Trophoblast cell (in vitro differentiated cells and primary cell): ENCODE results near the gene PDZD4.

Source experiments
- DNase-seq, 2 donors: peaks; one replicate each; pipeline ENCODE4 v3.0.0-alpha.2; 2016
- H2AFZ ChIP-seq: 2 replicates; pipeline ENCODE4 v1.6.1; 2013; ENCODE audit warnings: low read length, moderate library complexity, mild to moderate bottlenecking; ENCODE audit not compliant: insufficient read depth, poor library complexity
- H2AK5ac ChIP-seq: 2 replicates; pipeline ENCODE4 v1.6.1; 2013; ENCODE audit warnings: mild to moderate bottlenecking, low read length
- H2BK120ac ChIP-seq: 2 replicates; pipeline ENCODE4 v1.6.1; 2013; ENCODE audit warnings: low read length, mild to moderate bottlenecking, moderate library complexity; ENCODE audit not compliant: insufficient read depth, poor library complexity
- H2BK12ac ChIP-seq: 2 replicates; pipeline ENCODE4 v1.6.1; 2013; ENCODE audit warnings: mild to moderate bottlenecking, low read length, moderate library complexity
- H2BK5ac ChIP-seq: 2 replicates; pipeline ENCODE4 v1.6.1; 2013; ENCODE audit warnings: low read length, low read depth, moderate library complexity, mild to moderate bottlenecking; ENCODE audit not compliant: poor library complexity
- H3K14ac ChIP-seq: 2 replicates; pipeline ENCODE4 v1.6.1; 2013; ENCODE audit warnings: mild to moderate bottlenecking, low read length
- H3K18ac ChIP-seq: 2 replicates; pipeline ENCODE4 v1.6.1; 2013; ENCODE audit warnings: mild to moderate bottlenecking, low read length
- H3K23ac ChIP-seq: 2 replicates; pipeline ENCODE4 v1.6.1; 2013; ENCODE audit warnings: low read length
- H3K27ac ChIP-seq: 2 replicates; pipeline ENCODE4 v1.5.1; 2013; ENCODE audit warnings: low read depth, mild to moderate bottlenecking, inconsistent platforms, low read length, moderate library complexity
- H3K27me3 ChIP-seq: 2 replicates; pipeline ENCODE4 v1.6.1; 2013; ENCODE audit warnings: inconsistent platforms, mild to moderate bottlenecking, low read length, moderate library complexity; ENCODE audit not compliant: insufficient read depth
- H3K36me3 ChIP-seq, 2 experiments: 1 replicate in 1 of 2; 2 replicates in 1 of 2; pipeline ENCODE4 v1.6.1; 2013; ENCODE audit warnings: low read length in 2 of 2, mild to moderate bottlenecking in 2 of 2, moderate library complexity in 1 of 2; ENCODE audit not compliant: insufficient read depth in 2 of 2, control insufficient read depth in 1 of 2
- H3K4ac ChIP-seq: 2 replicates; pipeline ENCODE4 v1.6.1; 2013; ENCODE audit warnings: low read depth, mild to moderate bottlenecking, low read length, moderate library complexity
- H3K4me1 ChIP-seq, 2 experiments: 1 replicate in 1 of 2; 2 replicates in 1 of 2; pipeline ENCODE4 v1.6.1; 2013; ENCODE audit warnings: low read length in 2 of 2, mild to moderate bottlenecking in 2 of 2, moderate library complexity in 1 of 2; ENCODE audit not compliant: insufficient read depth in 2 of 2, control insufficient read depth in 1 of 2
- H3K4me2 ChIP-seq: 2 replicates; pipeline ENCODE4 v1.6.1; 2013; ENCODE audit warnings: inconsistent platforms, mild to moderate bottlenecking, low read length, moderate library complexity
- H3K4me3 ChIP-seq: 2 replicates; pipeline ENCODE4 v1.5.1; 2013; ENCODE audit warnings: mild to moderate bottlenecking, low read depth, low read length, inconsistent platforms
- H3K79me1 ChIP-seq: one replicate; pipeline ENCODE4 v1.6.1; 2013; ENCODE audit warnings: low read length
- H3K79me2 ChIP-seq: 2 replicates; pipeline ENCODE4 v1.6.1; 2013; ENCODE audit warnings: low read length, mild to moderate bottlenecking; ENCODE audit not compliant: control insufficient read depth, insufficient read depth, poor library complexity
- H3K9ac ChIP-seq: 2 replicates; pipeline ENCODE4 v1.6.1; 2013; ENCODE audit warnings: mild to moderate bottlenecking, low read length
- H3K9me3 ChIP-seq: 2 replicates; pipeline ENCODE4 v1.6.1; 2013; ENCODE audit warnings: low read depth, mild to moderate bottlenecking, control low read depth, inconsistent platforms, low read length; ENCODE audit not compliant: insufficient read depth
- H4K12ac ChIP-seq: 2 replicates; pipeline ENCODE4 v1.6.1; 2013; ENCODE audit warnings: low read depth, mild to moderate bottlenecking, low read length, moderate library complexity
- H4K8ac ChIP-seq: 2 replicates; pipeline ENCODE4 v1.6.1; 2013; ENCODE audit warnings: low read depth, mild to moderate bottlenecking, low read length, moderate library complexity
- H4K91ac ChIP-seq: one replicate; pipeline ENCODE4 v1.6.1; 2013; ENCODE audit warnings: low read depth, mild to moderate bottlenecking, low read length, moderate library complexity
- WGBS: extraction: QIAGEN DNeasy Blood & Tissue Kit; methylation state at CpG from one replicate; pipeline ENCODE4 v1.1.7; 2013; ENCODE audit warnings: missing lambda C conversion rate; ENCODE audit not compliant: insufficient read length, insufficient coverage; ENCODE audit errors: extremely low coverage; 5-methylcytosine and 5-hydroxymethylcytosine counted together

Gene PDZD4

DNA sequence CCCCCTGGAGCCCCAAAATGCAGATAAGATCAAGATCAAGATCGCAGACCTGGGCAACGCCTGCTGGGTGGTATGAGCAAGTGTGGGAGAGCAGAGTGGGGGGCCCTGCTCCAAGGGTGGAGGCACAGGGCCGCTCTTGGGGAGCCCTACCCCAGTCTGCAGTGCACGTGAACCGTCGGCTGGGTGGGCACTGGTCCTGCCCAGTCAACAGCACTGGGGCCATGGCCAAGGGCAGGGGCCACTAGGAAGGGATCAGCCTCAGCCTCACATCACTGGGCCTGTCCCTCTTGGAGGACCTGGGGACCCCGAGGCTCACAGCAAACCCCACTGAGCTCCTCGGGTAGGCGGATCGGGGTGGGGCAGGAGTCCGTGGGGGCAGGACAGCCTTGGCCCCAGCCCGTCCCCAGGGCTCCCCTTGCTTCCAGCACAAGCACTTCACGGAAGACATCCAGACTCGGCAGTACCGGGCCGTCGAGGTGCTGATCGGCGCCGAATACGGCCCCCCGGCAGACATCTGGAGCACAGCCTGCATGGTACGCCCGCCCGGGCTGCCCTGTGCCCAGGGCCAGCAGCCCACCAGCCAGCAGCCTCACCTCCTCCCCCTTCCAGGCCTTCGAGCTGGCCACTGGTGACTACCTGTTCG lies 45.9 kb downstream of the PDZD4 start:
- H3K36me3 ChIP-seq: peaks cover 41 to 48% of the 10 kb centered on the region in 2 experiments
- no peak overlapping the region for H3K18ac ChIP-seq
- H3K4me3 ChIP-seq: no peak overlapping the region
- H2AK5ac ChIP-seq: no peak overlapping the region
- no peak overlapping the region for H3K9ac ChIP-seq
- H2BK120ac ChIP-seq: no peak overlapping the region
- H4K12ac ChIP-seq: no peak overlapping the region
- no peak overlapping the region for H2BK12ac ChIP-seq
- WGBS: no CpG with 5 or more reads among the region's 27 CpGs
- no peaks in the 10 kb centered on the region for H3K79me2 ChIP-seq
- no peaks in the 10 kb centered on the region for H3K9me3 ChIP-seq
- no peak overlapping the region for H3K27ac ChIP-seq
- H2AFZ ChIP-seq: no peak overlapping the region
- no peaks in the 10 kb centered on the region for H3K27me3 ChIP-seq
- H4K91ac ChIP-seq: no peak overlapping the region
- H3K4ac ChIP-seq: no peak overlapping the region
- DNase-seq: no peak
- no peak overlapping the region for H3K4me2 ChIP-seq
- no peak overlapping the region for H2BK5ac ChIP-seq
- H3K14ac ChIP-seq: no peak overlapping the region
- no peak overlapping the region for H3K23ac ChIP-seq
- H4K8ac ChIP-seq: no peak overlapping the region
- no peaks in the 10 kb centered on the region for H3K79me1 ChIP-seq
- no peaks in the 10 kb centered on the region for H3K4me1 ChIP-seq

DNA sequence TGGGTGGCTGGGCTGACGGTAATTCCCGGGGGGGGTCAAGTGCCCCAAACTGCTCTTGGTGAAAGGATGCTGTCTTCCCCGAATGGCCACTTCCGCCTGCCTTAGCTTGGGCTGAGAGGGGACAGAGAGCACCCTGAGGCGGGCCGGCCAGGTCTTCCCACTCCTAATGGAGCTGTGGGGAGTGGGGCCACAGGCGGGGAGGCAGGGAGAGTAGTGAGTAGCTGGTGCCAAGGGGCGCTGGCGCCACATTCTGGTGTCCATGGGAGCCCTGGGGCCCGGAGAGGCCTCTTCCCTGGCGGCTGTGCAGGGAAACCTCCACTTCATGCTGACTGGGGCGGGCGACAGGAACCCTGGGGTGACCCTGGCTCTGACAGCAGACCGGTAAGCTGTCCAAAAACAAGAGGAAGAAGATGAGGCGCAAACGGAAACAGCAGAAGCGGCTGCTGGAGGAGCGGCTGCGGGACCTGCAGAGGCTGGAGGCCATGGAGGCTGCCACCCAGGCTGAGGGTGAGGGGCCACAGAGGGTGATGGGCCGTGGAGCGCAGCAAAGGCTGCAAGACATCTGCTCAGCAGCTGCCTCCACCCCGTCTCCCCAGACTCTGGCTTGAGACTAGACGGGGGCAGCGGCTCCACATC lies 46.8 kb downstream of the PDZD4 start:
- no peak overlapping the region for H2BK12ac ChIP-seq
- H3K79me2 ChIP-seq: no peaks in the 10 kb centered on the region
- no peak overlapping the region for H2AK5ac ChIP-seq
- no peak overlapping the region for H3K27ac ChIP-seq
- no peak overlapping the region for H4K8ac ChIP-seq
- peaks cover 33 to 41% of the 10 kb centered on the region in 2 experiments for H3K36me3 ChIP-seq
- no peak overlapping the region for H2BK5ac ChIP-seq
- H3K4me1 ChIP-seq: no peaks in the 10 kb centered on the region
- H2AFZ ChIP-seq: no peak overlapping the region
- WGBS: no CpG with 5 or more reads among the region's 24 CpGs
- no peak overlapping the region for H4K91ac ChIP-seq
- no peaks in the 10 kb centered on the region for H3K79me1 ChIP-seq
- no peak overlapping the region for H3K23ac ChIP-seq
- no peak overlapping the region for H3K14ac ChIP-seq
- no peak overlapping the region for H2BK120ac ChIP-seq
- no peaks in the 10 kb centered on the region for H3K27me3 ChIP-seq
- H3K18ac ChIP-seq: no peak overlapping the region
- DNase-seq: no peak
- no peak overlapping the region for H4K12ac ChIP-seq
- no peak overlapping the region for H3K4ac ChIP-seq
- no peak overlapping the region for H3K4me2 ChIP-seq
- H3K9me3 ChIP-seq: no peaks in the 10 kb centered on the region
- no peak overlapping the region for H3K9ac ChIP-seq
- H3K4me3 ChIP-seq: no peak overlapping the region

DNA sequence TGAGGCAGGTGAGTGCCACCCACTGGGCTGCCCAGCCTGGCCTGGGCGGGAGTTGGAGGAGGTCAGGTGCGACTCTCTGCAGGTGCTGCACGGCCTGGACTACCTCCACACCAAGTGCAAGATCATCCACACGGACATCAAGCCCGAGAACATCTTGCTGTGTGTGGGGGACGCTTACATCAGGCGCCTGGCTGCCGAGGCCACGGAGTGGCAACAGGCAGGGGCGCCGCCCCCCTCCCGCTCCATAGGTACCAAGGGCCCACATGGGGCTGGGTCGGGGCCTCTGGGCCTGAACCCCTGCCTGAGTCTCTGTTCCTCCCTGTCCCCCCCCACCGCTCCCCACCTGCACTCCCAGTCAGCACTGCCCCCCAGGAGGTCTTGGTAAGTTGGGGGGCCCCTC lies 47.5 kb downstream of the PDZD4 start:
- Histone ChIP-seq H3K23ac (no peak overlapping the region), H3K79me1 (no peaks in the 10 kb centered on the region), H4K91ac (no peak overlapping the region), H3K18ac (no peak overlapping the region), H2BK12ac (no peak overlapping the region), H2BK120ac (no peak overlapping the region), H2AK5ac (no peak overlapping the region), H4K12ac (no peak overlapping the region), H2BK5ac (no peak overlapping the region), H3K4me1 (no peaks in the 10 kb centered on the region), H3K36me3 (peaks cover 30 to 34% of the 10 kb centered on the region in 2 experiments), H3K4me2 (no peak overlapping the region), H3K14ac (no peak overlapping the region), H2AFZ (no peak overlapping the region), H3K9ac (no peak overlapping the region), H3K4me3 (no peak overlapping the region), H3K27ac (no peak overlapping the region), H3K4ac (no peak overlapping the region), H3K9me3 (no peaks in the 10 kb centered on the region), H3K79me2 (no peaks in the 10 kb centered on the region), H3K27me3 (no peaks in the 10 kb centered on the region), H4K8ac (no peak overlapping the region)
- WGBS: no CpG with 5 or more reads among the region's 14 CpGs
- DNase-seq: no peak

DNA sequence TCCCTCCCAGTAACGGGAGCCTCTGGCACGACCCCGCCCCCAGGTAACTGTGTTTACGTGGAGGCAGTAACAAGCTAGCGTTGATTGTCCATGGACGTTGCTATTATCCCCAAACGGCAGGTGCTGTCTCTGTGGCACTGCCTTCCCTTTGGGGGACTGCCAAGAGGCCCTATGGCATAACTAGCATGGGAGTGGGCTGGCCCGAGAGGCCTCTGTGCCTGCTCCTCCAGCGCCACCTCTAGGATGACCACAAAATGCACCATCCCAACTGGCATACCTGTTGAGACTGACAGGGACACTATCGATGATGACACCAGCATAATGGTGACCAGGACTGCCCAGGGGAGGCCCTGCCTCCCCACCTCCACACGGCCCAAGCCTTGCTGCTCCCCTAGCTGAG lies 48.0 kb downstream of the PDZD4 start:
- Histone ChIP-seq H3K4ac (no peak overlapping the region), H2BK120ac (no peak overlapping the region), H3K79me1 (no peaks in the 10 kb centered on the region), H4K12ac (no peak overlapping the region), H3K9me3 (no peaks in the 10 kb centered on the region), H3K4me3 (no peak overlapping the region), H3K4me2 (no peak overlapping the region), H3K18ac (no peak overlapping the region), H3K9ac (no peak overlapping the region), H3K23ac (no peak overlapping the region), H3K27me3 (no peaks in the 10 kb centered on the region), H3K4me1 (no peaks in the 10 kb centered on the region), H4K91ac (no peak overlapping the region), H2BK12ac (no peak overlapping the region), H3K36me3 (peaks cover 24 to 29% of the 10 kb centered on the region in 2 experiments), H2AFZ (no peak overlapping the region), H4K8ac (no peak overlapping the region), H2AK5ac (no peak overlapping the region), H3K27ac (no peak overlapping the region), H2BK5ac (no peak overlapping the region), H3K14ac (no peak overlapping the region), H3K79me2 (no peaks in the 10 kb centered on the region)
- no CpG with 5 or more reads among the region's 11 CpGs for WGBS
- no peak for DNase-seq
